Nephron (organoid): Measurements from ENCODE around the gene TMEM117.

Experiments used
- H3K27ac Mint-ChIP-seq, 3 experiments: 2 replicates each; pipeline ENCODE4 v1.8.0; 2020; ENCODE audit warnings: mixed read lengths in 3 of 3, mild to moderate bottlenecking in 2 of 3, moderate library complexity in 1 of 3
- H3K27me3 Mint-ChIP-seq: 2 replicates; pipeline ENCODE4 v1.8.0; 2021; ENCODE audit warnings: low read depth, mild to moderate bottlenecking, moderate library complexity, mixed read lengths
- H3K36me3 Mint-ChIP-seq: 2 replicates; pipeline ENCODE4 v1.8.0; 2020; ENCODE audit warnings: low read depth, mixed read lengths
- H3K4me1 Mint-ChIP-seq: 2 replicates; pipeline ENCODE4 v1.8.0; 2020; ENCODE audit warnings: mixed read lengths
- H3K4me3 Mint-ChIP-seq, 3 experiments: 2 replicates each; pipeline ENCODE4 v1.8.0; 2020; ENCODE audit warnings: mild to moderate bottlenecking in 3 of 3, mixed read lengths in 3 of 3, moderate library complexity in 2 of 3
- H3K9me3 Mint-ChIP-seq: 2 replicates; pipeline ENCODE4 v1.8.0; 2020; ENCODE audit warnings: mixed read lengths
- CTCF ChIP-seq, 3 experiments: fragments of 200-600 bp; sonication (generic); IDR thresholded peaks; one replicate each; pipeline ENCODE4 v1.5.0; 2021; ENCODE audit warnings: antibody characterized with exemption in 3 of 3; ENCODE audit not compliant: unreplicated experiment in 3 of 3

TMEM117 gene

GRCh38 chr12:43937947-43938346 lies 102.1 kb downstream of the TMEM117 start:
- Mint-ChIP-seq H3K36me3 (no peaks in the 10 kb centered on the region), H3K4me3 (no peak overlapping the region), H3K27me3 (no peaks in the 10 kb centered on the region), H3K4me1 (peaks cover 4% of the 10 kb centered on the region), H3K9me3 (no peaks in the 10 kb centered on the region), H3K27ac (no peak overlapping the region)
- peak in 1 of 3 experiments; percentile 27 for TF ChIP-seq CTCF (IDR thresholded peaks at IDR 0.05; ENCODE audit: unreplicated experiment in 3 of 3)

GRCh38 chr12:43942379-43942778 lies 106.5 kb downstream of the TMEM117 start:
- no peak overlapping the region for H3K4me3 Mint-ChIP-seq
- peaks cover 6% of the 10 kb centered on the region for H3K36me3 Mint-ChIP-seq
- H3K27ac Mint-ChIP-seq, result no peak overlapping the region
- H3K9me3 Mint-ChIP-seq, result no peaks in the 10 kb centered on the region
- H3K4me1 Mint-ChIP-seq, result peaks cover 4% of the 10 kb centered on the region
- TF ChIP-seq CTCF (IDR thresholded peaks at IDR 0.05; ENCODE audit: unreplicated experiment in 3 of 3), result no peak
- H3K27me3 Mint-ChIP-seq, result no peaks in the 10 kb centered on the region

DNA sequence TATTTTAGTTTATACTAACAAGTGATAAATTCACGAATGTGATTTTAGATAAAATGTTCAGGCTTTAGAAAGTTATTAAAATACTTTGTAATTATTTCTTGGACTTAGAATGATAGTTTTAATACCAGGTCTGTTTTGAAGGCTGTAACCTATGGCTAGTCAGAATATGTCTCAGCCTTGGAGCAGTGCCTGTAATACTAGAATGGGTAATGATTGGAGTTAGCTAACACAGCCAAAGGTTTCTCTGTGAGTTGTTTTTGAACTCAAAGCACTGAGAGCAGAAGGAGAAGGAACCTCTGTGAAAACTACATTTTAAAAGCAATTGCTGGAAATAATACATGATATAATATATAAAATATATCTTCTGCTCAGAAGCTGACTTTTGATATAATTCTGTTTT lies 110.1 kb downstream of the TMEM117 start:
- peaks cover 30% of the 10 kb centered on the region for H3K36me3 Mint-ChIP-seq
- H3K27ac Mint-ChIP-seq, result no peak overlapping the region
- no peak overlapping the region for H3K4me3 Mint-ChIP-seq
- no peak for TF ChIP-seq CTCF (IDR thresholded peaks at IDR 0.05; ENCODE audit: unreplicated experiment in 3 of 3)
- H3K27me3 Mint-ChIP-seq, result no peaks in the 10 kb centered on the region
- peaks cover 4% of the 10 kb centered on the region for H3K4me1 Mint-ChIP-seq
- peaks cover 8% of the 10 kb centered on the region for H3K9me3 Mint-ChIP-seq

DNA sequence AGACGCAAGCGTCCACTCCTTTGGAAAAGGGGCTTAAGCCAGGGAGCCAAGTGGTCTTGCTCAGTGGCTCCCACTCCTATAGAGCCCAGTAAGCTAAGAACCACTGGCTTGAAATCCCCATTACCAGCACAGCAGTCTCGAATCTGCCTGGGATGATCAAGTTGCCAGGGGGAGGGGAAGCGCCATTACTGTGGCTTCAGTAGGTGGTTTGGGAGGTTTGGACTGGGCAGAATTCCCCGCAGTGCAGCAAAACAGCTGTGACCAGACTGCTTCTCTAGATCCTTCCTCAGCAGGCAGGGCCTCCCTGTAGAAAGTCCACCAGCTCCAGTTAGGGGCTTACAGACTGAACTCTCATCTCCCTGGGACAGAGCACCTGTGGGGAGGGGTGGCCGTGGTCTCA lies 115.4 kb downstream of the TMEM117 start:
- H3K4me1 Mint-ChIP-seq, result no peaks in the 10 kb centered on the region
- TF ChIP-seq CTCF (IDR thresholded peaks at IDR 0.05; ENCODE audit: unreplicated experiment in 3 of 3), result no peak
- H3K9me3 Mint-ChIP-seq, result peaks cover 34% of the 10 kb centered on the region
- no peak overlapping the region for H3K27ac Mint-ChIP-seq
- H3K27me3 Mint-ChIP-seq, result no peaks in the 10 kb centered on the region
- H3K36me3 Mint-ChIP-seq, result peaks cover 35% of the 10 kb centered on the region
- no peak overlapping the region for H3K4me3 Mint-ChIP-seq

DNA sequence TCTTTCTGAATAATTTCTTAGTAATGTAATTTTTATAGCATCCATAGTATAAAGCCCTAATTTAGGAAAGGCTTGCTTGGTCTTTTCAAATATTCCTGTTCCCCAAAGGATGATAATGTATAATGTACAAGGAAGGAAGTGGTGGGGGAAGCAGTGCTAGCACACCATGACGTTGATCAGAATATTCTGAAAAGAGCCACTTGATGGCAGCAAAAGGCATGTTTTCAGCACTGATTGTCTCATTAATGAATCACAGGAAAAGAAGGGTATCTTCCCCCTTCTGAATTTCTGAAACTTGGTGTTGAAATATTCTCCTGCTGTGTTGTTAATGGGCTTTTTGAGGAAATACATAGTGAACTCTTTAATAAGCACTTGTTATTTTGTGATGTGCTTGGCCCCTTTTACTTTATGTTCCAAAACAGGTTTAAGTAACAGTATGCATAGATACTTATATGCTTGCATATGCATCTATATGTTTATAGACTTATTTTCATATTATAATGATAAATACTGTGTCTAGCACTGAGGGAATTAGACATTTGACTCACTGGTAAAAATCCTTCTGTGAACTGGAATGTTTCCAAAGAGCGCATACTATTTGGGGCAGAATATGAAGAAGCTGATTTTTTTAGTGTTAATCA lies 122.0 kb downstream of the TMEM117 start:
- Mint-ChIP-seq H3K4me1 (no peaks in the 10 kb centered on the region), H3K36me3 (peaks cover 3% of the 10 kb centered on the region), H3K9me3 (peaks cover 16% of the 10 kb centered on the region), H3K4me3 (no peak overlapping the region), H3K27me3 (no peaks in the 10 kb centered on the region), H3K27ac (no peak overlapping the region)
- TF ChIP-seq CTCF (IDR thresholded peaks at IDR 0.05; ENCODE audit: unreplicated experiment in 3 of 3), result peak; percentile 52 to 64 (median 58)

- H3K27ac Mint-ChIP-seq, result no peak overlapping the region
- no peak for TF ChIP-seq CTCF (IDR thresholded peaks at IDR 0.05; ENCODE audit: unreplicated experiment in 3 of 3)
Observed at GRCh38 chr12:43964033-43964432, 128.2 kb downstream of the TMEM117 start.

More at GRCh38 chr12:43964033-43964432, 128.2 kb downstream of the TMEM117 start:
- H3K4me1 Mint-ChIP-seq, result peaks cover 21% of the 10 kb centered on the region
- peaks cover 4% of the 10 kb centered on the region for H3K36me3 Mint-ChIP-seq
- H3K4me3 Mint-ChIP-seq, result no peak overlapping the region
- no peaks in the 10 kb centered on the region for H3K27me3 Mint-ChIP-seq
- peaks cover 3% of the 10 kb centered on the region for H3K9me3 Mint-ChIP-seq
